ENCODE data around the gene EGF.

The EGF gene

DNA sequence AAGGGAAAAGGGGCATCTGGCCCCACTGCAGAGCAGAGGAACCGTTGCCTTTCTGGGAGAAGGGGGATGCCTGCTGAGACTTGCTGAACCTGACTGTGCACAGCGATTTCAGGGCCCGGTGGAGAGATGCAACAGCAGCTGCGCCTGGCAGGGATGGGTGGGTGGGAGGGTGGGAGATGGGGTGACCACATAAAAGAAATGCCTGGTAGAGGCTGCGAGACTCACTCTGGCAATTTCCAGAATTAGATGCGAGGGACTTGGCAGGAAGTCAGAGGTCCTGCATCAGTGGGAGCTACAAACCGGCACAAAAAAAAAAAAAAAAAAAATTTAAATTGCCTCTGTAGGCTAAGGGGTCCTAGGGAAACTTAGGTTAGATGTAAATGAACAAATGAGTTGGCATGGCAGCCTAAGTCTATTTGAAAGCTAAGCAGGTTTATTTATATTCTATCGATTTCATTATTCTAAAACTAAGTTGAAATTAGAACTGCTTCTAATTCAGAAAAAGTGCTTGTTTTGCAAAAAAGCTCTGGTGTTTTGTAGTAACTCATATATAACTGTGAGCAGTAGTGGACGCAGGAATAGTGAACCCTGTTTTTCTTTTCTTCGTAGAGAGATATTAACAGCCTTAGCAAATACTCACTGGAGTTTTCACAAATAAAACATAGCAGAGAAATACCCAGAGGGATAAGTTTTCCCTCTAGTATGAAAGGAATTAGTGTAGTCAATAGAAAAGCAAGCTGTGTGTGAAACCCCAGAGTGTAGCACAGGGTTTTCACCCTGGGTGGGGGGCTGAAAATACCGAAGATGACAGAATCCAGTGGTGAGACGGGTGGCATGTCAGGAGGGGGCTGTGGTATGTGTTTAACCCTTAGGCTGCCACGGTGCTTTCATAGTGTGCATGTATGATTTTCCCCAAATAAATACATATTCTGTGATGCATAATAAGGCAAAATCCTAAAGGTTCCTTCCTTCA lies 130.1 kb downstream of the EGF start:
- peak; percentile 8 for FAIRE-seq

DNA sequence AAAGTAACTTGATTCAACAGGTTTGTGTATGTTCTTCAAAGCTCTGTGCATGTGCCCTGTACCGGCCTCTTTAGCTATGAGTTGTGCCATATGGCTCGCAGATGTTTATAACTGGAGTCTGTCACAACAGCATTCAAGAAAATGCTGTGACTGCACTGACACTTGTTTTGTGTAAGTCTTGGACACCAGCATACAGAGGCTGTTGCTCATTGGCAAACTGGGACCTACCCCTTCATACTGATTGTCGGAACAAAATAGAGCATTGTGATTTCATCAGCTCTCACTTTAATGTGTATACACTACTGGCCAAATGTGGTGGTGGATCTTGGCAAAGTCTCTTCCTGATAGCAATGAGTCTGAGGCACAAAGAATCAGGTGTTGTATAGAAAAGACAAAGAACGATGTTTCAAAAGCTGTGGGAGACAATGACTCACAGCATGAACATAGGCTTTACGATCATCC lies 133.9 kb downstream of the EGF start:
- FAIRE-seq, result no peak

GRCh38 chr4:110049951-110050925 lies 137.6 kb downstream of the EGF start:
- no peak for FAIRE-seq

DNA sequence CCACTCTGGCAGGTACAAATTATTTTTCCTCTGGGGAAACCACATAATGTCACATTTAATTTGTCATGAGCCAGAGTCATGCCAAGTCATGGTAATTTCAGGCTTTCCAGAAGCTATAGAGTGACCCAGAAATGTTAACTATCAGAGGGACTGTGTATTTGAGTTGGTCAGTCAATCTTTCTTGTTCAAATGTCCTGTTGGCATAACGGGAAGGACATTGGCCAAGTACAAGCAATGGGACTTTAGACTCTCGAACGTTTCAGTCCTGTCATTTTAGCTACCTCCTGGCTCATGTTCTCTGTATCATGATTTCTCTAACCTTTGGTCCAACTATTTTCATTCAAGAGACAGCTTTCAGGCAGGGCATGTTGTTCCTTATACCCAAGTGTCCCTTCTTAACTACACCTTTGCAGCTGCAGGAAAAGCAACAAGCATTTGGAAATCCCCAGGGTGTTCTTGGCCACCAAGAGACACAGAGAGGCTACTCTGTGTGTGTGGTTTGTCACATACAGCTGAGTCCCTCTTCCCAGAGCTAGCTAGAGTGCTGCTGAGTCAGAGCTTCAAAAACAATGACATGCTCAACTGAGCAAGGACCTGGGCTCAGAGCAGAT lies 142.6 kb downstream of the EGF start:
- FAIRE-seq, result no peak

- FAIRE-seq, result no peak
Measured at GRCh38 chr4:110058677-110059076, 146.0 kb downstream of the EGF start.

DNA sequence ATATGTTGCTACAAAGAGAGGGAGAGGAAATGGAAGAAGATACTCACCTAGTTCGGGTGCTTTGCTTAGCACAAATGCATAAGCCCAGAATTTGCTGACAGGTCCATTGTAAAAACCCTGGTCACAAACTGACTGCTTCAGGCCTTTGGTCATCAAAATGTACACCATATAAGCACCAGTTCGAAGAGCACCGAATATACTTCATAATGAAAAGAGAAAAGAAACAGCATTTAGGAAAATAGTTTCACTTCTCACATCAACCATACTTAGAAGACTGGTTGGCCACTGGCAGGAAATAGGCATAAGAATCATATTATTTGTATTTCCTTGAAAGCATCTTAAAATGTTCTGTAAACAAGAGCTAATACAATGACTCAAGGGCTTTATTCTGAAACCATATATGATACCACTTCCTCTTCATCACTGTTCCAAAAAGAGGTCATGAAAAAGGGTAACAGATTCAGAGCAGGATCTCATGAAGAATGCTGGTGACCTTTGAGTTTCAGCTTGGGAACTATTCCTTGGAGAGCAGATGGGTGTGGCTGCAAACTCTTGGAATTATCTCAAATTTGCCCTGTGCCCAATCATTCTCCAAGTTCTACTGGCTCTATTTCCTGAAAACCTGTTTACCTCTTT lies 147.0 kb downstream of the EGF start:
- no peak for FAIRE-seq

GRCh38 chr4:110061076-110061475 lies 148.4 kb downstream of the EGF start:
- FAIRE-seq, result no peak

Data from endometrium (tissue), 2 donors.